Midbrain (tissue), 1 donor: ENCODE measurements around the gene FER1L5.

ENCODE experiments used
- DNase-seq: peaks from one replicate; lab custom pipeline; 2025; lab: John Stamatoyannopoulos, UW

Gene FER1L5

DNA sequence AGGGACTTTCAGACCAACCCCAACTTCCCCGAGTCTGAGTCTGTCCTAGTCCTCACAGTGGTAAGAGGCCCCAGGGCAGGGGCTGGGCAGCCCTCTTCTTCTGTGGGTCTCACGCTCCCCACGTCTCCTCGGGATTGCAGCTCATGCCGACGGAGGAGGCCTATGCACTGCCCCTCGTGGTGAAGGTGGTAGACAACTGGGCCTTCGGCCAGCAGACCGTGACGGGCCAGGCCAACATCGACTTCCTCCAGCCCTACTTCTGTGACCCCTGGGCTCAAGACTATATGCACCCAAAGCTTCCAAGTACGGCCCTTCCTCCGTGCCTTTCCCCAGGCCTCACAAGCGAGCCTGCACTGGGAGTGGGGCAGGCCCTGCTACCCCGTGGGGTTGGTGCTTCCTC, 53.0 kb downstream of the FER1L5 start:
- no peak for DNase-seq

DNA sequence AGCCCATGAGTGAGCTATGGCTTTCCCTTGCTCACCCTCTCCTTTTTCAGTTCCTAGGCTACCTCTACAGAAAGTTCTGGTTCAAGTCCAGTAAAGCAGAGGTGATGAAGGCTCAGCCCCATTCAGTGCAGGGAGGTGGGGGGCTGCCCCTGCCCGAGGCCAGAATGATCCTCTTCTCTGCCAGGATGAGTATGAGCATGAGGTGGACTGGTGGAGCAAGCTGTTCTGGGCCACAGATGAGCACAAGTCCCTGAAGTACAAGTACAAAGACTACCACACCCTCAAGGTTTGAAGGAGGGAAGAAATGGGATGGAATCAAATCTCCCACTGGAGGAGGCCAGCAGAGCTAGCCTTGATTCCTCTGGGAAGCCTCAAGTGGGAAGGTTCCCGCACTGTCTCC, 54.9 kb downstream of the FER1L5 start:
- no peak for DNase-seq

DNA sequence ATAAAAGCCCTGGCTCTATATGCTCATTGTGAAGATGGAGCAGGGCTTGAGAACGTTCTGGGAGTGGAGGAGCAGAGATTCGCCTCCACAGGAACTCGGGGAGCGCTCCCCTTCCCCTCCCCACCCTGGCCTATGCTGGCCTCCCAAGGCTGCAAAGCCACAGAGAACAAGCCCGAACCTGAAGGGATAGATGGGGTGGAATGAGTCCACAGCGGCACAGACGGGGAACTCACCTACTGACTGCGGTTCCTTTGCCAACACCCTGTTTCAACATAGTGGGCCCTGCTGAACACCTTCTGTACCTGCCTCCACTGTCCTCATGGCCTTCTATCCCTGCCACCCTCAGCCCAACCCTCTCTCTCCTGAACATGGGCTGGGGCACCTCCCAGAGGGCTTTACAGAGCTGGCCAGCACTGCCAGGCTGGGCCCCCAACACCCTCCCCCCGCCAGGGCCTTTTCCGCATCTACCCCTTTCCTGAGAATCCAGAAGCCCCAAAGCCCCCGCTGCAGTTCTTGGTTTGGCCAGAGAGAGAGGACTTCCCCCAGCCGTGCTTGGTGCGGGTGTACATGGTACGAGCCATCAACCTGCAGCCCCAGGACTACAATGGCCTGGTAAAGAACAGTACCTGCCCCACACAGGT, 55.8 kb downstream of the FER1L5 start:
- DNase-seq = no peak

DNA sequence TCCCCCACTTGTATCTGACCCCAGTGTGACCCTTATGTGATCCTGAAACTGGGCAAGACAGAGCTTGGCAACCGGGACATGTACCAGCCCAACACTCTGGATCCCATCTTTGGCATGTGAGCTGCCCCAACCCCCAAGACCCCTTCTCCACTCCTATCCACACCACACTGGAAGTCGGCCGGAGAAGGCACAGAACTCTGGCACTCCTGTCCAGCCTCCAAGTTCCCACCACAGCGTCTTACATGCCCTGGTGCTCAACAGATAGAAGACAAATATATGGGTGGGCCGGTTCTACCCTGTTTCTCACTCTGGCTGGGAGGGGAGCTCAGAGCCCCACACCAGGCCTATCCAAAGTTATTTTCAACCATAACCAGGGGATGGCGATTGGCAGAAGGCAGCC, 56.5 kb downstream of the FER1L5 start:
- no peak for DNase-seq

DNA sequence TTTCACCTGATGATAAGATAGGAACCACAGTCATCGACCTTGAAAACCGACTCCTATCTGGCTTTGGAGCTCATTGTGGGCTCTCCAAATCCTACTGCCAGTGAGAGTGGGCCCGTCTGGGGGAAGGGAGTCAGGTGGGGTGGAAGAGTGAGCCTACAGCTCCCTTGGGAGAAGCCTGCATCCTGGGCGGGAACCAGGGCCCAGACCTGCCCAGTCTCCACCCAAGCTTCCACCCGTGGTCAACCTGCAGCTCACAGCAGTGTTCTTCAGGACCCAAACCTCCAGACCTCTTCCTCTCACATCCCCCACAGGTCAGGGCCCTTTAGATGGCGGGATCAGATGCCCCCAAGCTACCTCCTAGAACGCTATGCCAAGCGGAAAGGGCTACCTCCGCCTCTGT, 57.1 kb downstream of the FER1L5 start:
- DNase-seq = no peak

DNA sequence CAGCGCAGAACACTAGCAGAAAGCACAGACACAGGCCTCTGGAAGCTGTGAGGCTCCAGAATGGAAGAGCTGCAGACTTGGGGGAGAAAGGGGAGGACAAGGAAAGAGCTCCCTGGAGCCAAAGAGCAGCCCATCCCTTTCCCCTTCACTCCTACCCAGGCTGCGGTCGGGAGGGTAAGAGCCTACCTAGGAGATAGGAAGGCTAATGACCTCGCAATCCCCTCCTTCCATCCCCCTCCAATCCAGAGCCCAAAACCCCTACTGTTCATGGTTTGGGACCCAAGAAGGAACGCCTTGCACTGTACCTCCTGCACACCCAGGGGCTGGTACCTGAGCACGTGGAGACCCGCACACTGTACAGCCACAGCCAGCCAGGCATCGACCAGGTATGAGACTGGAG, 57.5 kb downstream of the FER1L5 start:
- no peak for DNase-seq

DNA sequence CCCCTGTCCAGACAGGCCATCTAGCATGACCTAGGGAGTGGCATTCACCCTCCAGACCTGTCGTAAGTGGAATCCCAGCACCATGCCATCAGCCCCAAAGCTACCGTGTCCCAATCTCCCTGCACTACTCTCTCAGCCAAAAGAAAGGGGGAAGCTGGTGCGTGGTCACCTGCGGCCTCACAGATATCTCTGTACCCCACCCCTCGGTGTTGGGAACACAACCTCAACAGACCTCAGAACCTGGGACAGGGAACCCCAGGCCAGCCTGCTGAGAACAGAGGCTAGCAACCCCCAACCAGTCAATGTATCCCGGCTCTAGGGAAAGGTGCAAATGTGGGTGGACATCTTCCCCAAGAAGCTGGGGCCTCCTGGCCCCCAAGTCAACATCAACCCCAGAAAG, 59.1 kb downstream of the FER1L5 start:
- no peak for DNase-seq

DNA sequence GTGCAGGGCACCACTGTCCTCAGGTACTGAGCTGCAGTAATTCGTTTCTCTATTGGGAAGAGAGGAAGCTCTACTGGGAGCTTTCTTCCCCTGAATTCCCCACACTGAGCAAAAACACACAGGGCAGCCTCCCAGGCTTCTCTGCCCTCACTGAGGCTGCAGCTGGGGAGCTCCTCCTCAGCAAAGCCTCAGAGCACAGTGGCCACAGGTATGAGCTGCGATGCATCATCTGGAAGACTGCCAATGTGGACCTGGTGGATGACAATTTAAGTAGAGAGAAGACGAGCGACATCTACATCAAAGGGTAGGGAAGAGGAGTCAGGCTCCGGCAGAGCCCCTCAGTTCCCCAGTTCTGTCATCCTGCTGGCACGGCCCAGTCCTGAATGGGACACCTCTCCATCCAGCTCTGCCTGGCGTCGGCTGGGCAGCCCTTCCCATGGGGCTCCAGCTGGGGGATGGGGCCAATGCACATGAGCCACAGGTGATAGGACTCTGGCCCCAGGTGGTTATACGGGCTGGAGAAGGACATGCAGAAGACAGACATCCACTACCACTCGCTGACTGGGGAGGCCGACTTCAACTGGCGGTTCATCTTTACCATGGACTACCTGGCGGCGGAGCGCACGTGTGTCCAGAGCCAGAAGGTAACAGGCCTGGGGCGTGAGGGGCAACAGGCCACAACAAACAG, 59.7 kb downstream of the FER1L5 start:
- no peak for DNase-seq

DNA sequence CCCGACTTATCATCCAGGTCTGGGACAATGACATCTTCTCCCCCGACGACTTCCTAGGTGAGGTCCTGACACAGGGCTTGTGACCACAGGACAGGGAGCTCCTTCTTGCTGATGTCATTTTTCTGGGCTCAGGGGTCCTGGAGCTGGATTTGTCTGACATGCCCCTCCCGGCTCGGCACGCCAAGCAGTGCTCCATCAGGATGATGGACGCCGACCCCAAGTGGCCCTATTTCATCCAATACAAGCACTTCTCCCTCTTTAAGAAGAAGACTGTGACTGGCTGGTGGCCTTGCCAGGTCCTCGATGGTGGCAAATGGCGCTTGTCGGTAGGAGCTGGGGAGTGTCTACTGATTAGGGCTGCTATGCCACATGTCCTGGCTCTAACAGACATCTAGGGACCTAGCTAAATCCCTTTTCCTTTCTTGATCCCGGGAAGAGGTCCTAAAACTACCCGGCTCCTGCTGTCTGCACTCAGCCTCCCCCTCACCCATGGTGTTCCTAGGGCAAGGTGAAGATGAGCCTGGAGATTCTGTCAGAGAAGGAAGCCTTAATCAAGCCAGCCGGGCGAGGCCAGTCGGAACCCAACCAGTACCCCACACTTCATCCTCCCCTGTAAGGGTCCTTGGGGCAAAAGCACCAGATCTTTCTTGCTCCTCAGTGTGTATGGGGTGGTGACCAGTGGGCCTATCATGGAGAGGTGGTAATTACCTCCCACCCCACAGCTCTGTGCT, 60.6 kb downstream of the FER1L5 start:
- no peak for DNase-seq

DNA sequence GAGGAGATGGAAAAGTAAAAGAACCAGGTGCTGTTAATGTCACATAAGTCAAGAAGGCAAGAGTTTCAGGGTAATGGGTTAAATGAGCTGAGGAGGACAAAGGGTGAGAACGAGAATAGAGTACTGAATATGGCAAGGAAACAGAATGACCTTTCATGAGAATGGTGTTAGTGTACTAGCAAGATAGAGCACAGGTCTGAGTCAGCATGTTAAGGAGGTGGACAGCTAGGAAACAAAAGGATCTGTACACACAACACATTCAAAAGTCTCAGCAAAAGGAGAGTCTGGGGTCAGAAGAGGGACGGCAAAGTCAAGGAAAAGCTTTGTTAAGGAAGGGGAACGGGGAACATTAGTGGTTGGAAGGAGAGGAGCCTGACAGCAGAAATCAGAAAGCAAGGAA, 68.4 kb downstream of the FER1L5 start:
- DNase-seq = no peak

DNA sequence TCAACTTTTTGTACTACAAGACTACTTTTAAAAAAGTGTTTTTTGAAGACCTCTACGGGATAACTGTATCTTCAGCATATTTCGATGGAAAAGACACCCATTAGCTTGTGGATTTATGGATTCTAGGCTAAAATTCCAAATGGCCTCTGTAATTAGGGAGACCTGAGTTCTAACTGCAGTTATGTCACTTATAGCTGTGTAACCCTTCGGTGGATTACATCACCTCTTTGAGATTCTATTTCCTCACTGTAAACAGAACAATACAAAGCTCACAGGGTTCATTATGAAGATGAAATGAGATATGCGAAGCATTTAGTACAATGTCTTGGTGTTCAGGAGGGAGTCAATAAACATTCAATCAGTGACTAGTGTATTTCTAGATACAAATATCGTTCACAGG, 73.1 kb downstream of the FER1L5 start:
- no peak for DNase-seq

DNA sequence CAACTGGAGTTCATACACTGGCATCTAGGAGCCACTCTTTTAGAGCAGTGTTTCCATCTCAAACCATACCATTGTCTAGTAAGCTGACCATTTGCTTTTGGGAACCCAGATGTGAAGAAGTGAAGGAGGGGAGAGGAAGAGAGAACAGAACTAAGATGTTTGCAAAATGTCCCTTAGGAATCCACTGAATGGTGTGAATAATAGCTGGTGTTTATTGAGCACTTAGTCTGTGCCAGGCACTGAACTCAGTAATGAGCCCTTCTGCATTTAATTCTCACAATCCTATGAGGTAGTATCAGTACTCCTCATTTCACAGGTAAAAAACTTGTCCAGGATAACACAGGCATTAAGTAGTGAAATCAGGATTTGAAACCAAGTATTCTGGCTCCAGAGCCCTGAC, 73.8 kb downstream of the FER1L5 start:
- DNase-seq = no peak

DNA sequence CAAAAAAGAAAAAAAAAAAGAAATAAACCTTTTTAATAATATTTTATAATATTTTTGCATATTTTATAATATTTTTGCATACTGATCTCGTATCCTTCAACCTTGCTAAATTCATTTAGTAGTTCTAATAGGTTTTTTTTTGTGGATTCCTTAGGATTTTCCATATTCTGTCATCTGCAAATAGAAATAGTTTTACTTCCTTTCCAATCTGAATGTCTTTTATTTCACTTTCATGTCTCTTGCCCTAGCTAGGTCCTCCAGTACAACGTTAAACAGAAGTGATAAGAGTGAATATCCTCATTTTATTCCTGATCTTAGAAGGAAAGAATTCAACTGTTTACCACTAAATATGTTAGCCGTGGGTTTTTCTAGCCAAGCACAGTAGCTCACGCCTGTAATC, 83.6 kb downstream of the FER1L5 start:
- DNase-seq = no peak

DNA sequence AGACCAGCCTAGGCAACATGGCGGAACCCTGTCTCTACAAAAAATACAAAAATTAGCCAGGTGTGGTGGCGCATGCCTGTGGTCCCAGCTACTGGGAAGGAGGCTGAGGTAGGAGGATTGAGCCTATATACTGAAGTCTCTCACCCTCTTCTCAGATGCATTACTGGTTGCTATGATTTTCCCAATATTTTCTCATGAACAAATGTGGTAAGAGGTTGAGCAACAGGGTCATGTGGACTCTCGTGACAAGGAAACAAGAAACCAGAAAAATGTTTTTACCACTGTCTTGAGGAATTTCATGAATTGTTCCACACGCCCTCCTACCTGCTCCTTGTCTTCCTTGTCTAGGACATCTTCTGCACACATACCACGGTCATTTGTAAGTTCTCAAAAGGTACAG, 84.9 kb downstream of the FER1L5 start:
- no peak for DNase-seq

DNA sequence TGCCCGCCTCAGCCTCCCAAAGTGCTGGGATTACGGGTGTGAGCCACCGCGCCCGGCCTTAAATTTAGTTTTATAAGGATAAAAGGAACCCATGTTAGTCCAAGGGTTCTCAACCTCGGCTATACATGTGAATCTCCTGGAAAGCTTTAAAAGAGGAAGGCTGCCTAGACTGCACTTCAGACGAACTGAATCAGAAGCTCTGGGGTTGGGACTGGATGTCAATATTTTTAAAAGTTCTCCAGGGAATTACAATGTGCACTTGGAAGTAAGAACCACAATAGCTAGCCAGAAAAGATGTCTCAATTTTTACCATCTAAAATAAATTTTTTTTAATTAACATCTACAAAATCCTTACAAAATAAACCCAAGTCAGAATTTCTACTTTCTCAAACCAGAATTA, 87.2 kb downstream of the FER1L5 start:
- no peak for DNase-seq

DNA sequence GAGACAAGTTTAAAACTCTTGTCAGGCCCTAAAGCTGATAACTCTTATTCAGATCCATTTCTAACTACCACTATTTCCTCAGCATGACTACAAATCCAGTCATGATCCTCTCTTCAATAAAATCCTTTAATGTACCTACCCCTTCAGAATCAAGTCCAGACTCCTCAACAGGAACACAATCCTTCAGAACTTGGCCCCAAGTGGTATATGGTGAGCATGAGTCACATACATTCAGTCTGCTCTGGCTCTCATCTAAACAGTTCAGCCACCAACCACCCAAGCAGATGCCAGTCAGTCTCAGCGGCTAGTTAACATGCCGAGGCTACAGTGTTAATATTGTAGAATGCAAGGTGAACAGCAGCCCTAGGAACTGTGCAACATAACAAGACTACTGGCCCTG, 87.6 kb downstream of the FER1L5 start:
- no peak for DNase-seq

DNA sequence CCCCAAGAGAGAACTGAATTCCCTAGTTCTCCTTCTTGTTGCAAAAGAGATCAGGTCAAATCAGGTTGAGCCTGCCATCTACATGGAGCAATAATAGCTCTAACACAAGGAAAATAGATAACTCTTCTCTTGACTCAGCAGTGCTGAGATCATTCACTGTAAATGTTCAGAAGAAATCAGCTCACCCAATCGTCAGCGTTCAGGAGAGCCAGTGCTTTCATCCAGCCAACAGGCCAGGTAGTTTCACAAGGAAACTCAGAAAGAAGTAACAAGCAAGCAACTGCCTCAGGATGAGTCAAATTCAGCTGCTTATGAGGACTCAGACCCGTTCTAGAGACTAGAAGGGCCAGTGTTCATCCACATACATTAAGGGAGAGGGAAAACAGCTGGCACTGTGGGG, 91.4 kb downstream of the FER1L5 start:
- DNase-seq = no peak

DNA sequence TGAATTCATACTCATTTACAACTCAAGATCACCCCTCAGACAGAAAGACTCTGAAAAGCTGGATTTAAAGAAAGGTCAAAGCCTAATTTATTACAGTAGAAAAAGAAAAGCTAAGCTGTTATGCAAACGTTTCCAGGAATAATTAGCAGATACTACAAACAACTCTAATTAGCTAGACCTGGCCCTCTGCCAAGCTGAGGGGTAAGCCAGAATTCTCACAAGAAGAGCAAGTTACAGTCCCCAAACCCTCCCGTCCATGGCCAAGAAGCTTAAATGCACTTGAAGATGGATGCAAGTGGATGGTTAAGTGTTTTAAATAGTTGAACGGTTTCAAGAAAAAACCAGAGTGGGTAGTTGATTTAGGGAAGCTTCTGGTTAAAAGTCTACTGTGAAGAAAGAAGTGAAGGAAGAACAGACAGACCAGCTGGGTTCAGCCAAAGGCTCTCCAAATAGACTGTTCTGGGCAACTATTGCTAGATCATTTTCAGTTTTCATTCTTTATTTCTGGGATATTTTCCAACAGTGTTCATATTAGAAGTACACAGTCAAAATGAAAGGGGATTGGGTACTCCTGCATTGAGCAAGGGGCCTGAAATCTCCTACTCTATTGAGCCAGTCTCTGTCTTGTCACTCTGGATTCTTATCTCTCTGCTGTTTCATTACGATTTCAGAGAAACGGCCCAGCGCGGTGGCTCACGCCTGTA, 92.5 kb downstream of the FER1L5 start:
- no peak for DNase-seq

DNA sequence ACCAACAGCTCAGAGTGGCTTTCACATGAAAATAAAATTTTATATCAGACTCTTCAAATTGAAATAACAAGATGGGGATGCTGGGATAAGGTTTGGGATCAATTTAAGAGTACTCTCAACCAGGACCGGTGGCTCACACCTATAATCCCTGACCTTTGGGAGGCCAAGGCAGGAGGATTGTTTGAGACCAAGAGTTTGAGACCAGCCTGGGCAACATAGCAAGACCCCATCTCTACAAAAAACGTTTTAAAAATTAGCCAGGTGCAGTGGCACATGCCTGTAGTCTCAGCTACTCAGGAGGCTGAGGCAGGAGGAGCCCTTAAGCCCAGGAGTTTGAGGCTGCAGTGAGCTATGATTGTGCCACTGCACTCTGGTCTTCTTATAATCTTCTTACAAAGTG, 94.7 kb downstream of the FER1L5 start:
- DNase-seq = no peak

DNA sequence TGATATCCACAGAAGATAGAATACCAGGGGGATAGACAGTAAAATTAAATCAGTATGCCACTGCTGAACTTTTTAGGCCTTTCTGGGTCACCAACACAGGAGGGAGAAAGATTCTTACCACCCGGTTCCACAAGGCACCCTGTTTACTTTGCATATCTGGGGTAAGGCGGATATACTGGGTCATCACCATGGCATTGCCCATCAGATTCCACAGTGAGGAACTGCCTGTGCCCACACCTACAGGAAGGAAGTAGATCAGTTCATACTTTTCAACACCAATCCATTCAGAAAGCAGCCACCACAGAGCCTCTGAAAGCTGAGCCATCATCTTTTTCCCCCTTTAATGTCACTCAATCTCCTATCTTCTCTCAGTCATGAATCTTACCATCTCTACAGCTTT, 95.3 kb downstream of the FER1L5 start:
- no peak for DNase-seq

DNA sequence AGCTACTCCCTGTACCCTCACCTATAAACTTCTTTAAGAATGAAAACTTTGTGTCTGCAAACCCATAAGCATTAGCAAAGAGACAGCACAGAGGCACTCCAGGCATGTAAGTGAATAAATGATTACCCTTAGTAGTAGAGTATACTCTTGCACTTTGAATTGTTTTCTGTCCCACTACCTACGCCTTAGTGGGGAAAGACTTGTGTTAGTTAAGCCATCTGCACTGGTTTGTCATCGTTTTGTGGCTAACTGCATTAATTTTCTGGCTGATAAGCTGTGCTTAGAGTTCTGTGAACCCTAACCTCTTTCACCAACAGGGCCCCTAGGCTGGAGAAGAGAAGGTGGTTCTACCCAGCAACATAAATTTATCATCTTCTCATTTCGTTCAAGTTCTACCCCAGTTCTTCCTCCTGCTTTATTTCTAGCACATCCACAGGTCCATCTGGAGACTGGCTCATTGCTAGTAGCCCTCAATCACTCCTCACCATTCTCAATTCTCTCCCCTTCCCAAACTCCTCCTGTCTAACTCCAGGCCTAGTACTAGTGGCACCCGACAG, 96.6 kb downstream of the FER1L5 start:
- no peak for DNase-seq

DNA sequence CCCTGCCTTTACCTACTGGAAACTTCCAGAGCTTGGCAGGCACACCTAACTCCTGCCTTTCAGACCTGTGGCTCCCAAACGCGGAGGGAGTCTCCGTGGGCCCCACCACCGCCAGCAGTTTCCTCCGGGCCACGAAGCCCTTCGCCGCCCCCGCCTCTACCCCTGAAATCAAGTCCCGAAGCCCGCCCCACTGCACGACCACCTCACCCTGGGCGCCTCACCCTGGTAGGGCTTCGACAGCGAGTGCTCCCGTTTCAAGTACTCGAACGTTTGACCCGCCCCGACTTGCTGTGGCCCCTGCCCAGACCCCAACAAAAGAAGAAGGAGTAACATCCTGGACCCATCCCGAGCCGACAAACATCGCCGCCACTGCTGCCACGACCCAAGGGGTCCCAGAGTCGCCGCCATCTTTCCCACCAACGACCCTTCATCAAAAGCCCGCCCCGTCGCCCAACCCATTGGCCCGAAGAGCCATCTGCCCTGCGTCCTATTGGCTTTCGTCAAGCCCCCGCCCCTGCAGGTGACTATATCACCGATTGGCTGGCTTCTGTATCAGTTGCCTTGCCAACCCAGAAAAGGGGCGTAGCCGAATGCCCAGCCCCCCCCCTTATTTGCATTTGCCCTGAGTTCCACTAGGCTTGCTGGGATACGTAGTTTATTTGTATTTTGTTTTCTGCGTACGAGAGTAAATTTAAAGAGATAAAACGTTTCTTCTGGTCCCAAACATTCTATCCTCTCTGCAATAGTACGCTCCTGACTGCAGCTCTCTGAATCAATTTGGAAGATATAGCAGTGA, 97.3 kb downstream of the FER1L5 start, which contains the start of gene LMAN2L:
TSS of gene LMAN2L (minus strand) at position 432 of the 796 bp plus-strand sequence. CDS start at position 408, 24 bp downstream.
- peak; percentile 98 for DNase-seq
